Measurements from ENCODE around the gene NKX6-1.

Gene NKX6-1

DNA sequence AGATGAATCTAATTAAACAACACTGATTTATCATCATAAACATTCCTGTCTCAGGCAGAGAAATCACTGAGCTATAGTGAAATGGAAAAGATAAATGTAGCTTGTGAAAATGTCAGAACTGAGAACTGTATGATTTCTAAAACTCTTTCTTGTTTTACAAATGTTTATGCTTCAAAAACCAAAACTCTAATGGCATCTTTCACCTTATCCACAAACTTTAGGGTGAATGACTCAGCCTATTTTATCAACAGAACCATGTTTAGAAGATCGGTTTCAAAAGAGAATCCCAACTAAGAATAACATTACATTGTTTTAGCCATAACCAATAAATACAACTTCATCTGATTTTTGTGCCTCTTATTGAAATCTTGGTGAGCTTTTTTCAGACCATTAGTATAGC, 21.4 kb downstream of the NKX6-1 start:
- no peak for DNase-seq (ENCODE audit: low spot score)

- no peak for DNase-seq (ENCODE audit: low spot score)
These were observed 25.0 kb downstream of the NKX6-1 start for GRCh38 chr4:84474107-84474506.

- no peak for DNase-seq (ENCODE audit: low spot score)
These were observed 26.9 kb downstream of the NKX6-1 start for GRCh38 chr4:84472154-84472553.

DNA sequence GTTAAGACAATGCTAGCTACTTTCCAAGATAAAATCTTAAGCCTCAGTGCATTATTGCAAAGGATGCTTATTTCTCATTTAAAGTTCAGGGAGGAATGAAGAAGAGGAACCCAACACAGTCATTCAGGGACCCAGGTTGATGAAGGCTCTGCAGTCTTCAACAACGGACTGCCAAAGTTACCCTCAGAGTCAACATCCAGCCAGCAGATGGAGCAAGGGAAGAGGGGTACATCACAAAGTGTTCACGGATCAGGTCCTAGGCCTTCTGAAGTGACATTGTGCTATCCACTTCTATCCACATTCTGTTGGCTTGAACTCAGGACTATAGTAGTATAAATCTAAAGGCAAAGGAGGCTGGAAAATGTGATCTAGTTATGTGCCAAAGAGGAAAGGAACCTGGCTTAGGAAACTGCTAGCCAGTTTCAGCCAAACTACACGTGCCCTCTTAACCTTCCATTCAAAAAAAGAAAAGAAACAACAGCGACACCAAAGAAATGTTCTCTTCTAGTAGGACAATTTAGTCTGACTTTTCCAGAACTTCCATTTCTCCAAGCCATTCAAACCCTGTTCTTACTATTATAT, 28.8 kb downstream of the NKX6-1 start:
- no peak for DNase-seq (ENCODE audit: low spot score)

GRCh38 chr4:84467601-84468000, 31.5 kb downstream of the NKX6-1 start:
- DNase-seq (ENCODE audit: low spot score): no peak

DNA sequence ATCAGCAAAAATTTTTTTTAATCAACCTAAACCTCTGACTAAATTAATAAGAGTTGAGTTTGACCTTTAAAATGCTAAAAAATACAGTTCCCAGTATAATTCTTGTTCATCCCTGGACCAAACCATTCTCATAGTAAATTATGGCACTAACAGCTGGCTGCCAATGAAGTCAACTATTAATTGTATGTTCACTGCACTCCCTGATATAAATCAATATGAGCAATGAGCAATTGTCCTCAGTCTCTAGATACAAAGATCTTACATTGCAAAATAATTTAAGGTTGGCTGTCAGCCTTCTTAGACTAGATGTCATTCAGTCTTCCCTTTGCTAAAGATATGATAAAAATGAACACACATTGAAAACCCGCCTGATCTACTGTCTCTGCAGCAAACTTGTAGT, 39.3 kb downstream of the NKX6-1 start:
- no peak for DNase-seq (ENCODE audit: low spot score)

GRCh38 chr4:84456157-84456556, 42.9 kb downstream of the NKX6-1 start:
- DNase-seq (ENCODE audit: low spot score): no peak

- DNase-seq (ENCODE audit: low spot score): no peak
These were observed 43.4 kb downstream of the NKX6-1 start for GRCh38 chr4:84455697-84456096.

DNA sequence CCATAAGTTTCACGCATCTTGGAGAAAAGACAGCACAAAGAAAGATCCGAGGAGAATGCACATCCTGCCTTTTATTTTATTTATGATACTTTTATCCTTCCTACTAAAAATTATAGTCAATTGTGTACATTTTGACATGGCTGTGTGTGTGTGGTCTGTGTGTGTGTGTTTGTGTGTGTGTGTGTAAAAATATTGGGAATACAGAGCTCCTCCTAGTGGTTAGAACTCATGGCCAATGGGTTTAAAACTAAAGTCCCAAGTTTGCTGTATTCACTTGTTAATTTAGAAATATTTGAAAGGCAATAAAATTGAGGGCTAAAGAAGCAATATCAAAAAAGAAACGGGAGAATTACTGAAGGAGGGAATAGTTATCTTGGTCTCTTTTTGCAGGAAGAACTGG, 47.5 kb downstream of the NKX6-1 start:
- peak; percentile 5 for DNase-seq (ENCODE audit: low spot score)

DNA sequence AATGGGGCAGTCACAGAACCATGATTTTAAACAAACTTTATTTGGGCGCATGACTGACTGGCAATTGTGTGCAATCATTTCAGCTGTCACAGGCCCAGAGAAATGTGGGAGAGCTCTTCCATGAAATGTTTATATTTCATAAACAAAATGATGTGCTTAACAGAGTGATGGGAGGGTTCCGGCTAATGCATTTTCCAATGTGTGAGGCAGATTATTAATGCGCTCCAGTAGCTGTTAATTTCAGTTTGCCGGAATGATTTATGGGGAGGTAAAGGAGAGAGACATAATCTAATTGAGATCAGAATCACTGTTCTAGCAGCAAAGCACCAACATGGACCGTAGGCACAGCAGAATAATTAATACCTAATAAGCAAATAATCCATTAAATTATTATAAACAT, 55.6 kb downstream of the NKX6-1 start:
- DNase-seq (ENCODE audit: low spot score): no peak

- no peak for DNase-seq (ENCODE audit: low spot score)
These were observed 56.3 kb downstream of the NKX6-1 start for GRCh38 chr4:84442778-84443177.

Data from GM03348 (cell line).